ENCODE measurements around the gene DISC1.
"Not testable (repeated sequence)": the region's sequence is repeated elsewhere in the genome, so short reads cannot be mapped to it uniquely, and the experiment has no call there.

DISC1 gene

GRCh38 chr1:231779081-231779480 lies 152.5 kb downstream of the DISC1 start:
- no peak overlapping the region for H3K4me3 ChIP-seq (ENCODE audit: low read depth, low read length)
- no peak for TF ChIP-seq CTCF (conservative IDR thresholded peaks at IDR 0.05; ENCODE audit: low read depth, low read length)
- no peak for DNase-seq (ENCODE audit: low read depth)

GRCh38 chr1:231781892-231782291 lies 155.3 kb downstream of the DISC1 start:
- TF ChIP-seq CTCF (conservative IDR thresholded peaks at IDR 0.05; ENCODE audit: low read depth, low read length) = no peak
- DNase-seq (ENCODE audit: low read depth) = peak; percentile 15
- no peak overlapping the region for H3K4me3 ChIP-seq (ENCODE audit: low read depth, low read length)

GRCh38 chr1:231785073-231785472 lies 158.5 kb downstream of the DISC1 start:
- DNase-seq (ENCODE audit: low read depth); H3K4me3 ChIP-seq (ENCODE audit: low read depth, low read length): not testable (repeated sequence)

GRCh38 chr1:231786126-231786525 lies 159.5 kb downstream of the DISC1 start:
- no peak for TF ChIP-seq CTCF (conservative IDR thresholded peaks at IDR 0.05; ENCODE audit: low read depth, low read length)
- no peak overlapping the region for H3K4me3 ChIP-seq (ENCODE audit: low read depth, low read length)
- no peak for DNase-seq (ENCODE audit: low read depth)

GRCh38 chr1:231792634-231793033 lies 166.0 kb downstream of the DISC1 start:
- no peak for DNase-seq (ENCODE audit: low read depth)

GRCh38 chr1:231793893-231794292 lies 167.3 kb downstream of the DISC1 start:
- no peak overlapping the region for H3K4me3 ChIP-seq (ENCODE audit: low read depth, low read length)
- DNase-seq (ENCODE audit: low read depth) = no peak
- TF ChIP-seq CTCF (conservative IDR thresholded peaks at IDR 0.05; ENCODE audit: low read depth, low read length) = no peak

More at GRCh38 chr1:231792634-231793033, 166.0 kb downstream of the DISC1 start:
- no peak overlapping the region for H3K4me3 ChIP-seq (ENCODE audit: low read depth, low read length)
- no peak for TF ChIP-seq CTCF (conservative IDR thresholded peaks at IDR 0.05; ENCODE audit: low read depth, low read length)

GRCh38 chr1:231796141-231796540 lies 169.6 kb downstream of the DISC1 start:
- H3K4me3 ChIP-seq (ENCODE audit: low read depth, low read length) = no peak overlapping the region
- no peak for DNase-seq (ENCODE audit: low read depth)
- TF ChIP-seq CTCF (conservative IDR thresholded peaks at IDR 0.05; ENCODE audit: low read depth, low read length) = no peak
